Measurements from ENCODE around the gene MBTPS2. TPM values are rescaled to one million over a fixed set of nuclear protein-coding genes. Genes with fewer than 3 reads are reported as not detected.

MBTPS2 gene
- total RNA-seq, 1 experiment from 2014 or later, result 22.0 TPM

DNA sequence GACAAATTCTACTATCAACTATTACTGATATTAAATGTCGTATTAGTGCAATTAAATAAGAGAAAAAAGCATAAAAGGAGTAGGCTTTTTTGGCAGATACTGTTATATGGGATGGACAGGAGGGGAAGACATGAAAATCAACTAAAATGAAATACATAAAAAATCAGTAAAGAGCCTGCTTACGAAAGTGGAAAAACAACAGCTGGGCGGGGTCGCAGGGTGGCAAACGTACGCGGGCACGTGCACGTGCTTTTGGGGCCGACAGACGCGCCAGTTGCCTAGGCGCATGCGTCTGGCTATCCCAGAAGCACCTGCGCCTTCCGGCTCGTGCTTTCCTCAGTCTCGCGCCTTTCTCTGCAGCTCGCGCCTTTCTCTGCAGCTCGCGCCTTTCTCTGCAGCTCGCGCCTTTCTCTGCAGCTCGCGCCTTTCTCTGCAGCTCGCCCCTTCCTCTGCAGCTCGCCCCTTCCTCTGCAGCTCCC lies 16.6 kb downstream of the MBTPS2 start, which contains the start of gene YY2:
YY2 (plus strand) TSS at position 51 of the 479 bp plus-strand sequence. CDS start 498 bp downstream, outside the sequence.
- H3K36me3 Mint-ChIP-seq (ENCODE audit: insufficient read depth, unreplicated experiment), result peaks cover 15% of the 10 kb centered on the region
- no peak for DNase-seq
- intact Hi-C loops (cut with micrococcal nuclease; ENCODE audit: unreplicated experiment), result no loop called here
- H3K4me1 ChIP-seq, result no peaks in the 10 kb centered on the region
- TF ChIP-seq, protein P1, sequence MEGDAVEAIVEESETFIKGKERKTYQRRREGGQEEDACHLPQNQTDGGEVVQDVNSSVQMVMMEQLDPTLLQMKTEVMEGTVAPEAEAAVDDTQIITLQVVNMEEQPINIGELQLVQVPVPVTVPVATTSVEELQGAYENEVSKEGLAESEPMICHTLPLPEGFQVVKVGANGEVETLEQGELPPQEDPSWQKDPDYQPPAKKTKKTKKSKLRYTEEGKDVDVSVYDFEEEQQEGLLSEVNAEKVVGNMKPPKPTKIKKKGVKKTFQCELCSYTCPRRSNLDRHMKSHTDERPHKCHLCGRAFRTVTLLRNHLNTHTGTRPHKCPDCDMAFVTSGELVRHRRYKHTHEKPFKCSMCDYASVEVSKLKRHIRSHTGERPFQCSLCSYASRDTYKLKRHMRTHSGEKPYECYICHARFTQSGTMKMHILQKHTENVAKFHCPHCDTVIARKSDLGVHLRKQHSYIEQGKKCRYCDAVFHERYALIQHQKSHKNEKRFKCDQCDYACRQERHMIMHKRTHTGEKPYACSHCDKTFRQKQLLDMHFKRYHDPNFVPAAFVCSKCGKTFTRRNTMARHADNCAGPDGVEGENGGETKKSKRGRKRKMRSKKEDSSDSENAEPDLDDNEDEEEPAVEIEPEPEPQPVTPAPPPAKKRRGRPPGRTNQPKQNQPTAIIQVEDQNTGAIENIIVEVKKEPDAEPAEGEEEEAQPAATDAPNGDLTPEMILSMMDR (IDR thresholded peaks at IDR 0.05; ENCODE audit: insufficient read depth in 1 of 2, low read depth in 1 of 2, low read length in 1 of 2, severe bottlenecking in 1 of 2, unreplicated experiment in 1 of 2), result no peak
- H3K9me3 ChIP-seq, result no peaks in the 10 kb centered on the region
- H3K9me3 Mint-ChIP-seq (ENCODE audit: unreplicated experiment), result no peaks in the 10 kb centered on the region
- H3K27ac Mint-ChIP-seq (ENCODE audit: unreplicated experiment), result no peak within 1 kb of the TSS
- H3K4me3 Mint-ChIP-seq (ENCODE audit: unreplicated experiment), result no peak within 1 kb of the TSS
- no peaks in the 10 kb centered on the region for H3K27me3 ChIP-seq (replicated peaks; ENCODE audit: control insufficient read depth, insufficient read depth, low read length)
- no peaks in the 10 kb centered on the region for H3K27me3 Mint-ChIP-seq (ENCODE audit: insufficient read depth, unreplicated experiment)
- POLR2A ChIA-PET, result no interaction called here
- no peaks in the 10 kb centered on the region for H3K4me1 Mint-ChIP-seq (ENCODE audit: low read depth, unreplicated experiment)
- H3K4me3 ChIP-seq (ENCODE audit: low read depth, low read length), result no peak within 1 kb of the TSS
- H3K36me3 ChIP-seq (ENCODE audit: control insufficient read depth, insufficient read depth, low read length), result no peaks in the 10 kb centered on the region
- BruUV-seq (replicated peaks), result no TSS peak
- CTCF ChIA-PET, result no interaction called here

DNA sequence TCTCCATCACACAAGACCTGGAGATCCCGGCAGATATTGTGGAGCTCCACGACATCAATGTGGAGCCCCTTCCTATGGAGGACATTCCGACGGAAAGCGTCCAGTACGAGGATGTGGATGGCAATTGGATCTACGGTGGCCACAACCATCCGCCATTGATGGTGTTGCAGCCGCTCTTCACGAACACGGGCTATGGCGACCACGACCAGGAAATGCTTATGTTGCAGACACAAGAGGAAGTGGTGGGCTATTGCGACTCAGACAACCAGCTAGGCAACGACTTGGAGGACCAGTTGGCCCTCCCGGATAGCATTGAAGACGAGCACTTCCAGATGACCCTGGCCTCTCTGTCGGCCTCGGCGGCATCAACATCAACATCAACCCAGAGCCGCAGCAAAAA lies 17.1 kb downstream of the MBTPS2 start:
- H3K4me3 ChIP-seq (ENCODE audit: low read depth, low read length), result no peak overlapping the region
- no peaks in the 10 kb centered on the region for H3K27me3 ChIP-seq (replicated peaks; ENCODE audit: control insufficient read depth, insufficient read depth, low read length)
- BruUV-seq (replicated peaks), result no TSS peak
- H3K4me1 ChIP-seq, result no peaks in the 10 kb centered on the region
- H3K36me3 ChIP-seq (ENCODE audit: control insufficient read depth, insufficient read depth, low read length), result no peaks in the 10 kb centered on the region
- H3K36me3 Mint-ChIP-seq (ENCODE audit: insufficient read depth, unreplicated experiment), result peaks cover 15% of the 10 kb centered on the region
- ChIA-PET CTCF (no interaction called here), POLR2A (no interaction called here)
- H3K27me3 Mint-ChIP-seq (ENCODE audit: insufficient read depth, unreplicated experiment), result no peaks in the 10 kb centered on the region
- no peak overlapping the region for H3K27ac Mint-ChIP-seq (ENCODE audit: unreplicated experiment)
- intact Hi-C loops (cut with micrococcal nuclease; ENCODE audit: unreplicated experiment), result no loop called here
- no peaks in the 10 kb centered on the region for H3K9me3 ChIP-seq
- H3K4me1 Mint-ChIP-seq (ENCODE audit: low read depth, unreplicated experiment), result no peaks in the 10 kb centered on the region
- no peak for DNase-seq
- TF ChIP-seq, protein P1 (IDR thresholded peaks at IDR 0.05; ENCODE audit: insufficient read depth in 1 of 2, low read depth in 1 of 2, low read length in 1 of 2, severe bottlenecking in 1 of 2, unreplicated experiment in 1 of 2), result no peak
- no peaks in the 10 kb centered on the region for H3K9me3 Mint-ChIP-seq (ENCODE audit: unreplicated experiment)
- H3K4me3 Mint-ChIP-seq (ENCODE audit: unreplicated experiment), result no peak overlapping the region

DNA sequence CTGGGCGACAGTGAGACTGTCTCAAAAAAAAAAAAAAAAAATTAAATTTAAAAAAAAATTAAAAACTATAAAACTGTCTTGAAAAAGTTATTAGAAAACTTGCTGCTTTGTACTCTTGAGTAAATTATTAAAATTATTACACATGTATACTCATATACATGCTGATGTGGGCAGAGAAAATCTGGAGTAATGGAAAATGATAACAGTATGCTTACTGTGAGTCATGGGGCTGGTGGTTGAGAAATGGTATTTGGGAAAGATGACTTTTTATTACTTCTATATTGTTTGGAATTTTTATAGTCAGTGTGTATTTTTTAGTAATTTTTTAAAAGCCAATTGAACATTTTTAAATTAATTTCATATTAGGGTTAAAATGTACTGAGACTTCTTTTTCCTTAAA lies 23.8 kb downstream of the MBTPS2 start:
- H3K4me1 Mint-ChIP-seq (ENCODE audit: low read depth, unreplicated experiment), result no peaks in the 10 kb centered on the region
- no peak overlapping the region for H3K27ac Mint-ChIP-seq (ENCODE audit: unreplicated experiment)
- H3K36me3 Mint-ChIP-seq (ENCODE audit: insufficient read depth, unreplicated experiment), result peaks cover 6% of the 10 kb centered on the region
- H3K9me3 Mint-ChIP-seq (ENCODE audit: unreplicated experiment), result no peaks in the 10 kb centered on the region
- Histone ChIP-seq H3K27me3 (replicated peaks; ENCODE audit: control insufficient read depth, insufficient read depth, low read length) (no peaks in the 10 kb centered on the region), H3K36me3 (ENCODE audit: control insufficient read depth, insufficient read depth, low read length) (no peaks in the 10 kb centered on the region), H3K4me1 (no peaks in the 10 kb centered on the region), H3K4me3 (ENCODE audit: low read depth, low read length) (no peak overlapping the region), H3K9me3 (no peaks in the 10 kb centered on the region)
- no peaks in the 10 kb centered on the region for H3K27me3 Mint-ChIP-seq (ENCODE audit: insufficient read depth, unreplicated experiment)
- no peak for DNase-seq
- no peak overlapping the region for H3K4me3 Mint-ChIP-seq (ENCODE audit: unreplicated experiment)
- CTCF ChIA-PET, result no interaction called here
- no TSS peak for BruUV-seq (replicated peaks)
- TF ChIP-seq, protein P1 (IDR thresholded peaks at IDR 0.05; ENCODE audit: insufficient read depth in 1 of 2, low read depth in 1 of 2, low read length in 1 of 2, severe bottlenecking in 1 of 2, unreplicated experiment in 1 of 2), result no peak
- POLR2A ChIA-PET, result no interaction called here
- intact Hi-C loops (cut with micrococcal nuclease; ENCODE audit: unreplicated experiment), result no loop called here
